AG09309 (cell line): ENCODE measurements around the gene FAS.
A peak's percentile ranks its signal among the peaks of the same experiment; 100 is the strongest.

Source experiments
- DNase-seq: peaks from one replicate; pipeline ENCODE4 v3.0.0-alpha.2; 2010; ENCODE audit warnings: low read depth
- H3K4me3 ChIP-seq: 2 replicates; pipeline ENCODE4 v1.5.1; 2011; ENCODE audit warnings: mild to moderate bottlenecking, low read depth, low read length, moderate library complexity; ENCODE audit not compliant: control insufficient read depth
- TF ChIP-seq, protein P1 (sequence below): IDR thresholded peaks from 2 replicates; pipeline ENCODE4 v1.5.1; 2011; ENCODE audit warnings: mild to moderate bottlenecking, low read depth, low read length, inconsistent platforms; ENCODE audit not compliant: insufficient read depth, control insufficient read depth; ENCODE audit errors: missing control alignments

FAS gene

DNA sequence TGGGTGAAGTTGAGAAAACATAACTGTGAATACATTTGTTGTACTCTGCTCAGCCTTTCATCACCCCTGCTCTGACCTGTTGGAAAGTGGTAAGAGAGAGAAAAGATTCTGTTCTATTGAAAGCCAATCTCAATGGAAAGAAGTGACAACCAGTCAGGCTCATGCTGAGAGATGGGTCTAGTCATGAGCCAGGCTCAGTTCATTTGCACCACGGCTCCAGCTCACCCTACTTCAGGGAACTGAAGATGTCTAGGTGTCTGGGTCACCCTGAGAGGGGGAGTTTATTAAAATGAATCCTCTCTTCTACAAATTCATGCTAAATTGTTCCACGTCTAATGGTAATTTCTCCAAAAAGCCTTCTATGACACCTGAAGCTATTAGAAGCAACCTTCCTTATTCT is 12.1 kb upstream of the FAS start:
- no peak overlapping the region for H3K4me3 ChIP-seq
- DNase-seq = no peak
- TF ChIP-seq, protein P1, sequence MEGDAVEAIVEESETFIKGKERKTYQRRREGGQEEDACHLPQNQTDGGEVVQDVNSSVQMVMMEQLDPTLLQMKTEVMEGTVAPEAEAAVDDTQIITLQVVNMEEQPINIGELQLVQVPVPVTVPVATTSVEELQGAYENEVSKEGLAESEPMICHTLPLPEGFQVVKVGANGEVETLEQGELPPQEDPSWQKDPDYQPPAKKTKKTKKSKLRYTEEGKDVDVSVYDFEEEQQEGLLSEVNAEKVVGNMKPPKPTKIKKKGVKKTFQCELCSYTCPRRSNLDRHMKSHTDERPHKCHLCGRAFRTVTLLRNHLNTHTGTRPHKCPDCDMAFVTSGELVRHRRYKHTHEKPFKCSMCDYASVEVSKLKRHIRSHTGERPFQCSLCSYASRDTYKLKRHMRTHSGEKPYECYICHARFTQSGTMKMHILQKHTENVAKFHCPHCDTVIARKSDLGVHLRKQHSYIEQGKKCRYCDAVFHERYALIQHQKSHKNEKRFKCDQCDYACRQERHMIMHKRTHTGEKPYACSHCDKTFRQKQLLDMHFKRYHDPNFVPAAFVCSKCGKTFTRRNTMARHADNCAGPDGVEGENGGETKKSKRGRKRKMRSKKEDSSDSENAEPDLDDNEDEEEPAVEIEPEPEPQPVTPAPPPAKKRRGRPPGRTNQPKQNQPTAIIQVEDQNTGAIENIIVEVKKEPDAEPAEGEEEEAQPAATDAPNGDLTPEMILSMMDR = no peak

DNA sequence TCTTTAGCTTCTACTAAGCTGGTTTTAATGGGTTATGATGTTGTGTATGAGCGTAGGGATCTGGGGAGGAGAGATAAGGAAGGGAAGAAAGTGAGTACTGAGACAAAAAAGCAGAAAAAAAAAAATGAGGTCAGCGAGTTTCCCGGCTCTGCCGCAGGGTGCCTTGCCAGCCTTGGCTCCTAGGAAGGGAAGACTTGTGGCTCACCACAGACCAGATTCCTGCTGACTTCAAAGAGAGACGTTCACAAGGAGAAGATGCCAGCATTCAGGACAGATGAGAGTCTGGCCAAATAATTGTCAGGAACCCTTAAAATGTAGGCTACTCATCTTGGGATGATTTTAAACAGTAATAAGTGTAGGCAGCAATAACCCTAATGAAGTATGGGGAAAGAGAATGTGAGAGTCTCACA is 11.4 kb upstream of the FAS start:
- H3K4me3 ChIP-seq = no peak overlapping the region
- DNase-seq = peak; percentile 82
- TF ChIP-seq, protein P1 = no peak

DNA sequence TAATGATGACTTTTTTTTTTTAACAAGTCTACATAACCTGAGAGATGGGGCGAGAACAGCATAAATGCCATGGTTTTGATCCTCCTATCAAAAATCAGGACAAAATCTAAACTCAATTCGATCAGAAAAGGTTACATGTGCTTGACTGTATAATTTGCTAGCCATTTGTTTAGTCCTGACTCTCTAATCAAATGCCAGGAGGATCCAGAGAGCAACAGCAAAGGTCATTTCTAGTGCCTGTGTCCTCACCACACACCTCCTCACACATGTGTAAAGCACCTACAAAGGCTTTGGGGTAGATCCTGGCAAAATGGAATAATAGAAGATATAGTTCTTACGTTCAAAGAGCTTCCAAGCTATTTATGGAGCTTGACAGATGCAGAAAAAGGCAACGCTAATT is 11.0 kb upstream of the FAS start:
- TF ChIP-seq, protein P1 = no peak

DNA sequence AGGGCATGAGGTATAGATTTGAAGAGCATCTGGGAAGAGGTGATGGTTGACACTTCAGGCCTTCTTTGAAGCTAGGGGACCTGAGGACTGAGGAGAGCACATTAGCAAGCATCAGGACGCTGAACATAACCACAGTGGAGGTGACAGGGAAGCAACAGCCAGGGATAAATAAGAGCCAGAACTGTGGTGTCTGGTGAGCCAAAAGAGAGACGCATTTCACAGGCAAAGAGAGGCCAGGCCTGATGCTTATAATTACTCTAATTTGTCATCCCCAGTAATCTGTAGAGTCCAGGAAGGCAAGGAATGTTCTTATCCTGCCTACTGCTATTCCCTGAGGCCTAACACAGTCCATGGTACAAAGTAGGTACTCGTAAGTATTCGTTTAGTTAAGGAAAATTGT is 10.4 kb upstream of the FAS start:
- no peak for DNase-seq
- TF ChIP-seq, protein P1 = no peak
- H3K4me3 ChIP-seq = no peak overlapping the region

More for the DNA sequence above, 11.0 kb upstream of the FAS start:
- no peak for DNase-seq
- no peak overlapping the region for H3K4me3 ChIP-seq

DNA sequence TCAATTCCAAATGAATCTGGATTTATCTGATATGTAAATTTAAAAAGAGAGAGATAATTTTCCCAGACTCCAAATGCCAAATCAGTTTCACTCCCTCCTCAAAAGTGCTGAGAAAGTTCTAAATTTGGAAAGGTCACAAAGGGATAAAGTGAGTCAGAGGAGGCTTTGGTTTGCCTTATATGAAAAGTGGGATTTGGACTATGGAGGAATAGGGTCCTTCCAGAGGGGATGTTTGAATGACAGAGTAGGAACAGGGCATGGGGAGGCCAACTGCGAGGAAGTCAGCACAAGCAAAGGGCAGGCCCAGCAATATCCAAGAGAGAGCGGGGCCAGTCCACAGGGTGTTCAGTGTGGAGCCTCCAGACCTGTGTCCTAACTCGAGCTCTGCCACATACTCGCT is 9.8 kb upstream of the FAS start:
- TF ChIP-seq, protein P1 = no peak
- H3K4me3 ChIP-seq = no peak overlapping the region
- DNase-seq = no peak

DNA sequence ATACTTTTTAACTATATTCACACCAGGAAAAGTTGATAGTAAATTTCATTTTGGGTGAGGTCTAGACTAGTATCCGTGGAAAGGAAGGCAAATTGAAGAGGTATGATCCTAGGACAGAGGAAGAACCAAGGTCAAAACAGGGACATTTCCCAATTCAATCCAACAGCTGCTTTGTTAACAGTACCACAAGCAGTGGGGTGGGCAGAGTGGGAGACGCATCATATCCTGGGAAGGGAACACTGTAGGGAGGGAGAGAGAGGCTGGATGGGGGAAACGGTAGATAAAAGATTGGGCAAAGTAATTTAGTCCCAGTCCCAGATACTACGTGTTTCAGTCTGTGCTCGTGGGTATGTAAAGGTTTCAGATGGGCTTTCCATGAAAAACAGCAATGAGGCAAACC is 9.2 kb upstream of the FAS start:
- TF ChIP-seq, protein P1 = no peak

DNA sequence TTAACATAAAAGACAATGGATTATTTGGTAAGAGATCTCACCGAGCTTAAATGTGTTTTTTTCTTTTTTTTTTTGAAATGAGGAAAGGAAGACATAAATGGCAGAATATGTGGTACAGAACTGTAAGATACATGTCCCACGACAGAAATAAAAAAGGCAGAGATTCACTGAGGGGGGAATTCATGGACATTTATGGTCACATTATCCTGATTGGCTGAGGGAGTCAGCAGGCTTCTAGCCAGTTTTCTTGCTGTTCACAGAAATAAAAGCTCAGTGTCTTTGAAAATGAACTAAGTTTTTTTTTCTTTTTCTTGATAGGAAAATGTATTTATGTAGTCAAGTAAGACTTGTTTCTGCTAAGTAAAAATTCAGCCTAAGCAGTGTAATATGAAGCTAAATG is 8.2 kb upstream of the FAS start:
- TF ChIP-seq, protein P1 = no peak
- no peak overlapping the region for H3K4me3 ChIP-seq
- no peak for DNase-seq

More for the DNA sequence above, 9.2 kb upstream of the FAS start:
- no peak for DNase-seq
- H3K4me3 ChIP-seq = no peak overlapping the region
